Fibroblast of skin of left quadriceps (primary cell): Measurements from ENCODE around the gene SRP68.
"Not testable (repeated sequence)": the region's sequence is repeated elsewhere in the genome, so short reads cannot be mapped to it uniquely, and the experiment has no call there.

ENCODE experiments used
- DNase-seq, 2 experiments: peaks; one replicate each; pipeline ENCODE4 v3.0.0-alpha.2; 2013; ENCODE audit warnings: low read depth in 2 of 2

Gene SRP68

DNA sequence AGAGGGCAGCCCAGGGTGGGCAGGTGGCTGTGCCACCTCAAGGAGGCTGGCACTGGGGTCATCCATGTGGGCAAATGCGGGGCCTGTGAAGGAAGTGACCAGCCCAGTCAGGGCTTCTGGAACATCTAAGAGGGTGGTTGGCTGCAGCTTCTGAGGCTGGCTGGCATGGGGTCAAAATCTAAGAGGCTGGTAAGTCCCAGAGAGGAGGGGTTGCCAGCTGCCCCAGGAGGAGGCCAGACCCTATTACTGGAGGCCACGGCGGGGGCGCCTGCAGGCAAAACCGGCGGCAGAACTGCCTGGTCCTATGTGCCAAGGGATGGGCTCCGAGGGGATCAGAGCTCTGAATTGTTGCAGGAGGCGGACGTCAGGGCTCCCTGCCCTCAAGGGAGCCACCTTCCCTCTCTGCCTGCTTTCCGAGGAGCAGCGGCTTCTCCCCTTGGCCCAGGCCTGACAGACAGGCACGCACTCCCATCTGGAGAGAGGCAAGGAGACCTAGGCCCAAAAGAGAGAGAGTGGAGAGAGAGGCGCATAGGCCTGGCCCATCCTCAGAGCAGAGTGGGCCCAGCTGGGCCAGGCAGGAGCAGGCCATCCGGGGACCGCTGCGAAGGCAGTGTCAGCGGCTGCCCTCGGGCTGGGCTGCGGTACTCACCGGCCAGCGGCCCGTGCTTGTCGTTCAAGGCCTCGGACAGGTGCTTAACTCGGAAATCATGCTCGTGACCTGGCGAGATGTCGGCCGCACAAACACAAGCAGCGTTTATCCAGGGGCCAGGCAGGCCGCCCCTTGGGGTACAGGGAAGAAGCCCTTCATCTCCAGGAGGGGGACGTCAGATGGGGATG is 17.6 kb upstream of the SRP68 start:
- no peak for DNase-seq

- no peak for DNase-seq
Measured at GRCh38 chr17:76088868-76089576, 16.7 kb upstream of the SRP68 start.

DNA sequence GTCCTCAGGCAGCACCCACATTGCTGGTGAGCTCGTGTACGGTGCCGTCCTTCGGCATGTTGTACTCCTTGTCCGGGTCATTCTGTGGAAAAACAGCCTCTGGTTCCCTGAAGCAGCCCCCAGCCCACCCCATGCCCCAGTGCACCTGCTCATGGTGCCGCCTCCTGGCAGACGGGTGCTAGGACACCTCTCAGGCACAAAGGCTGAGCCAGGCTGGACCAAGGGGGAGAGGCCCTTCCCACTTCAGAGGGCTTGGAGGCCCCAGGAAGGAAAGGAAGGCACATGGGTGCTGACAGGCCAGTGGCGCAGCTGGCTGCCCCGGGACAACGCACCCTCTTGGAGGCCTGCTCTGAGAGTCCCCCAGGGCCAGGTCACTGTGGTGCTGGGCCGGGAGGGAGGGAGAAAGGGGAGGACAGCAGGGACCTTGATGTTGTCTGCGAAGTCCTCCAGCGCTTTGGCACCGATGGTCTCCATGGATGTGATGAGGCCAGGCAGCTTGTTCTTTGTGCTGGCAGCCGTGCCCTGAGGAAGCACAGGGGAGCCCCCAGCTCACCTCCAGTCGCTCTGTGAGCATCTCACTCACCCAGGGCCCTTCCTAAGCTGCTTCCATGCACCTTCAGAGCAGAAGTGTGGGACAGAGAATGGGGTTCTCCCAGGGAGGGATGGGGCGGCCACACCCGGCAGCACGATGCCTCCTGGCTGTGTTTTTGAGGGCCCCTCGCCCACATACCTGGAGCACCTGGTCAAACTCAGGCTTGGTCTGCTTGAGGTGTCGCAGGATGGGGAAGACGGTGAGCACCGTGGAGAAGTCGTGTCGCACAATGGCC is 15.9 kb upstream of the SRP68 start:
- no peak for DNase-seq

- DNase-seq = no peak
Measured at GRCh38 chr17:76087531-76087930, 15.2 kb upstream of the SRP68 start.

GRCh38 chr17:76086384-76086783 is 14.1 kb upstream of the SRP68 start:
- no peak for DNase-seq

DNA sequence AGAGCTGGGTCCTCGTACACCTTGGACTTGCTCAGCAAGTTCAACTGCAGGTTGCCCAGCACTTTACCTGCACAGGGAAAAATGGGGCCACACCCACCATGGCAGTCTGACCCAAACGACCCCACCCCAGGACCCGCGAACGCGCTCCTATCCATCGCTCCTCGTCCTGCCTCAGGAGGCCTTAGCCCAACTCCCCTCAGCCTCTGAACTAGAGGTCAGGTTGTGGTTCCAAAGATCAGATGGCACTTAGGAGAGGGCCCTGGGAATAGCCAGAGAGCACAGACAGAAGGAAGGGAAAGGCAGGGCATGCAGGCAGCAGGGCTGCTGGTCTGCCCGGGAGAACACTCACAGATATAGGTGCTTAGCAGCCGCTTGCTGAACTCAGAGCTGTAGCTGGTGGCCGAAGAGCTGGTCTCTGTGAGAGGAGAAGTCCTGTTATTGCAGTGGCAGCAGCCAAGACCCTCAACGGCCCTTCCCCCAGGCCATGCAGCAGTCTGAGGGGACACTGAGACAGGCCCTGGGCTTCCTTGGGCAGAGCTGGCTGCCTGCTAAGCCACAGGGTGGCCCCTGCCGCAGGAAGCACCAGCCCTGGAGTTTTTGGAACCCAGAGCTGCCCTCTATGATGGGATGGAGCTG is 13.5 kb upstream of the SRP68 start:
- DNase-seq = no peak

DNA sequence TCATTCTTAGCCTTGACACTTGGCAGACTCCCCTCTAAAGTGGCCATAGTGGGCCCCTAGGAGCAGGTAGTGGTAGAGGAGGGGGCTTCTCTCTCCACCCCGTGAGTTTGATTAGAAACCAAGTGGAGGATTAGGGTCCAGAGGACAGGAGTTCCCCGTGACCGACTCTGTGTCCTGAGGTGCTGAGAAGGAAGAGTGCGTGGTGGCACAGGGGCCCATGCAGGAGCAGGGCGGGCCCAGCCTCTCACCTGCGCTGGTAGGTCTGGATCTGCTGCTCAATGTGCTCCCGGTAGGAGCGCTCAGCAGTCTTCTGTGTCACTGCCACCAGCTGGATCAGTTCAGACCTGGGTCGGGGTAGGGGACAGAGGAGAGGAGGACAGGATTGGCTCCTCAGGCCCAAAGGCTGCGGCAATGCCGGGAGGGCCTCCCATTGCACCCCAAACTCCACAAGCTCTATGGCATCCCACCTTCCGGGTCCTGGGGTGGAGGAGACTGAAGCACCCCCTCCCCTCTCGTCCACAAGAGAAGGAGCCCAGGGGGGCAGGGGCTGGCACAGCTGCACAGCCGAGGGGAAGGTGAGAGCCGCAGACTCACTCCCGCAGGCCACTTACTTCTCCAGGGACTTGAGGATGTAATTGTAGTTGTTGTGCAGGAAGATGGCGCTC is 12.9 kb upstream of the SRP68 start:
- no peak for DNase-seq

- no peak for DNase-seq
Measured at GRCh38 chr17:76083536-76084182, 11.3 kb upstream of the SRP68 start.

- DNase-seq = no peak
Measured at GRCh38 chr17:76082326-76083251, 10.3 kb upstream of the SRP68 start.

DNA sequence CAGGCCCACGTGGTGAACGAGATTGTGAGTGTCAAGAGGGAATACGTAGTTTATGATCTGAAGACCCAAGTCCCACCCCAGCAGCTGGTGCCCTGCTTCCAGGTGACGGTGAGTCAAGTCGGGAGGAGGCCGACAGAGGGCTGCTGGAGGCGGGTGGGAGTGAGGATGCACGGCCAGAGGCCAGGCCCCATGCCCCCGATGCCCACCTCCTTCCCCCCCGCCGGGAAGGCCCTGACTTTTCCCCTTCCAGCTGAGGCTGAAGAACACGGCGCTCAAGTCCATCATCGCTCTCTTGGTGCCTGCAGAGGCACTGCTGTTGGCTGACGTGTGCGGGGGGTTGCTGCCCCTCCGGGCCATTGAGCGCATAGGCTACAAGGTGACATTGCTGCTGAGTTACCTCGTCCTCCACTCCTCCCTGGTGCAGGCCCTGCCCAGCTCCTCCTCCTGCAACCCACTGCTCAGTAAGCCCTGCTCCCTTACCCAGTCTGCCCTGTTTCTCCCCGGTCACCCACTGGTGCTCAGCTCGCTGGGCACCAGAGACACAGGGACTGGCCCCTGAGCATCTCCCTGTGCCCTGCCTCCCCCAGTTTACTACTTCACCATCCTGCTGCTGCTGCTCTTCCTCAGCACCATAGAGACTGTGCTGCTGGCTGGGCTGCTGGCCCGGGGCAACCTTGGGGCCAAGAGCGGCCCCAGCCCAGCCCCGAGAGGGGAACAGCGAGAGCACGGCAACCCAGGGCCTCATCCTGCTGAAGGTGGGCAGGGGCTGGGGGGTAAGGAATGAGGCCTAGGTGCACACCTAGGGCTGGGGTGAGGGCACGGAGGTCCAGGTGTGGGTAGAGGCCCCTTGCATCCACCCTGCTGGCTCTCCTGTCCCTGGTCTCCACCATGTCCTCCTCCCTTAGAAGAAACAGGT is 9.2 kb upstream of the SRP68 start:
- no peak for DNase-seq

DNA sequence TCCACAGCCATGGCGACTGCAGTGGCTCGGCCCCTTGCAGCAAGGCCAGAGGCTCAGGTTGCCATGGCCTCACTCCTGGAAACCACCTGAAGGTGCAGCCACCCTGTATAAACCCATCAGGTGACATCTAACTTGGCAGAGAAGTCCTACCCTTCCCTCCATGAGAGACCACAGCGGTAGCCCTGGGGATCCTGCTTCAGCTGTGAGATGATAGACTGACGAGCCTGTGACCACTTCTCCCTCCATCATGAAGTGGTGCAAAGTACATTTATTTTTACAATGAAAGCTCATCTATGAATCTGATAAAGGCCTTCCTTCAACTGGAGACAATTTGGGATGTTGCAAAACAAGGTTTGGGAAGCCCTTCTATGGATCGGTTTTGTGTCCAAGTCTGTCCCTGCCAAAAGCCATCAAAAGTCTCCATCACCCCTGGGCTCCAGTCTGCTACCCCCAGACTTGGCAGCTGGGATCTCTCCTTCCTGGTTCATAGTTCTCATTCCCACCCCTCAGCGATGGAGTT is 8.5 kb upstream of the SRP68 start:
- DNase-seq = no peak

DNA sequence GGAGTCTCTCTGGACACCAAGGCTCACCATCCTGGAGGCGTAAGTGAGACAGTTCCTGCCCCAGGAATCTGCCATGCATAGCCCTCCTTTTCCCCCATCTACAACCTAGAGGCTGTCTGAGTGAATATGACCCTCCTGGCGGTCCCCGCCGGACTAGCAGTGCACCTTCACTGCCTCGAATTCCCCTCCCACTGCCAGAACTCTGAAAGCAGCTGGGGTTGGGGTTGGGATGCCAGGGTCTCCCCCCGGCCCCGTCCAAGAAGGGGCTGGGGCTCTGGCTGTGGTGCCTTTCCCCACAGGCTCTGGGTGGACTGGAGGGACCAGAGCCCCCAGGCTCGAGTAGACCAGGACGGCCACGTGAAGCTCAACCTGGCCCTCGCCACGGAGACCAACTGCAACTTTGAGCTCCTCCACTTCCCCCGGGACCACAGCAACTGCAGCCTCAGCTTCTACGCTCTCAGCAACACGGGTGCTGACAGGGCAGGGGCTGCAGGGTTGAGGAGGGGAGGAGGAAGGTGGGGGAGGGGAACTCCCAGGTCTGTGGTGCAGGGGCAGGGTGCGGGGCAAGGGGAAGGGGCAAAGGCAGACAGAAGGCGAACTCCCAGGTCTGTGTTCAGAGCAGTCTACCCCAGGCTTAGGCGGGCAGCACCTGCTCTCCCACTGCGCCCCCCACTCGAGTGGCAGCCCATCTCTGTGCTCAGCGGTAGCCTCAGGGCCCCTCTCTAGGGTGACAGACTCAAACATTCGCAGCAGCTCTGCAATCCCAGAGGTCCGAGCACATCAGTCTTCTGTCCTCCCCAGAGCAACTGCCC is 7.8 kb upstream of the SRP68 start:
- DNase-seq = no peak

- no peak for DNase-seq
Measured at GRCh38 chr17:76079535-76079955, 7.2 kb upstream of the SRP68 start.

DNA sequence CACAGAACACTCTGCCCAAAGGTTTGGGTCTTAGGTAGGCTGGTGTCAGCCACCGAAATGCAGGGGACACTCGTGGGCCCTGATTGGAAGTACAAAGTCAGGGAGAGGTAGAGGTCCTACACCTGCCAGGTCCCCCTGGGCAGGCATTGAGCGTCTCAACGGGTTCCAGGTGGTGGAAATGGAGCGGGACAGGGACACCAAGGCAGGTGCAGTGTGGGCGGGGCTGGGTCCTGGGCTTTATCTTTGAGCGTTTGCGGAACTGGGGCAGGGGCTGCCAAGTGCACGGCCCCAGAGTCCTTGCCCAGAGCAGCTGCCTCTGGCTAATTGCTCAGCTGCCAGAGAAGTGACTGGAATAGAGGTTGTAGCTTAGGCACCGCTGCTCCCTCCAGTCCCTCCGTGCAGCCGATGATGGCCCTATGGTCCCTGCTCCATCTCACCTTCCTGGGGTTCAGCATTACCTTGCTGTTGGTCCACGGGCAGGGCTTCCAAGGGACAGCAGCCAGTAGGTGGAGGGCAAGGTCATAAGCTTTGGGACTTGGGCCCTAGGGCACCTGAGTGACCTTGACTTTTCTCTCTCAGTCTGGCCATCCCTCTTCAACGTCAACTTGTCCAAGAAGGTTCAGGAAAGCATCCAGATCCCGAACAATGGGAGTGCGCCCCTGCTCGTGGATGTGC is 6.7 kb upstream of the SRP68 start, which contains the start of gene ZACN:
Gene ZACN, plus strand, starts transcription at position 323 of the 675 bp plus-strand sequence. Its CDS starts 83 bp downstream, at position 406.
- no peak for DNase-seq

DNA sequence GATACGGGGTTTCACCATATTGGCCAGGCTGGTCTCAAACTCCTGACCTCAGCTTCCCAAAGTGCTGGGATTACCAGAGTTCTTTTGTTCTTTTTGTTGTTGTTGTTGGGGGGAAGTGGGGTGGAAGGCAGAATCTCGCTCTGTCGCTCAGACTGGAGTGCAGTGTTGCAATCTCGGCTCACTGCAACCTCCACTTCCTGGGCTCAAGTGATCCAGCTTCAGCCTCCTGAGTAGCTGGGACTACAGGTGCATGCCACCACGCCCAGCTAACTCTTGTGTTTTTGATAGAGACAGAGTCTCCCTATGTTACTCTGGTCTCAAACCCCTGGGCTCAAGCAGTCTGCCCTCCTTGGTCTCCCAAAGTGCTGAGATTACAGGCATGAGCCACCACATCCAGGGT is 6.1 kb upstream of the SRP68 start:
- DNase-seq = not testable (repeated sequence)

DNA sequence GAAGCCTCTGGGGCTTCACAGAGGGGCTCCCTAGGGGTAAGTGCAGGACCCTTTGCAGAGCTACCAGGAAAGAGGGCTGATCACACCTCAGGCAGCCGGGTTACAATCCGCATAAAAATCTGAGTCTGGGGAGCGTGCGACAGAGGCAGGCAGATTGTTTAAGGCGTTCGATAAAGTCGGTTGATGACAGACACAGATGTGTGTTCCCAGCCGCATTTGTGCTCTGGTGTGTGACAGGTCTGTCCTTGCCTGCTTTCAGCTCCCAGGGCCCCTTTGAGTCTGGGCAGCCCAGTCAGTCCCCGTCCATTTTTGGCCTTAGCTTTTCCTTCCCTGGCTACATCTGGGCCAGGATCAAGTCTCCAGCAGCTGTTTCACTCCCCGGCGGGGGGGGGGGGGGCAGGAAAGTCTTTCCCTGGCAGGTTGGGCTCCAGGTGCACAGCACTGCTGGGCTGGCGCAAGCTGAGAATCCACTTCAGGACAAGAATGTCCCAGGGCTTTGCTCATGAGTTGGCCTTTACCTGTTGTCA is 5.3 kb upstream of the SRP68 start:
- DNase-seq = no peak
